ENCODE results near the gene HDAC4. TPM values are rescaled to one million over a fixed set of nuclear protein-coding genes. Genes with fewer than 3 reads are reported as not detected.
A peak's percentile ranks its signal among the peaks of the same experiment; 100 is the strongest.

Gene HDAC4
- total RNA-seq, 1 donor from 2014 or later: 46.2 TPM

GRCh38 chr2:239297142-239298004, 103.4 kb downstream of the HDAC4 start:
- Mint-ChIP-seq H3K27ac (no peak overlapping the region), H3K27me3 (no peaks in the 10 kb centered on the region), H3K9me3 (ENCODE audit: low read depth) (no peaks in the 10 kb centered on the region), H3K36me3 (ENCODE audit: insufficient read depth) (no peaks in the 10 kb centered on the region), H3K4me3 (ENCODE audit: low read depth) (no peak overlapping the region), H3K4me1 (ENCODE audit: low read depth) (peaks cover 54% of the 10 kb centered on the region)
- no peak for DNase-seq (ENCODE audit: low spot score, unreplicated experiment)
- TF ChIP-seq CTCF (IDR thresholded peaks at IDR 0.05; ENCODE audit: unreplicated experiment): no peak

- Mint-ChIP-seq H3K4me1 (ENCODE audit: low read depth) (peaks cover 60% of the 10 kb centered on the region), H3K27me3 (no peaks in the 10 kb centered on the region), H3K36me3 (ENCODE audit: insufficient read depth) (no peaks in the 10 kb centered on the region), H3K4me3 (ENCODE audit: low read depth) (peak overlapping the region; percentile 44), H3K27ac (peak overlapping the region; percentile 71), H3K9me3 (ENCODE audit: low read depth) (no peaks in the 10 kb centered on the region)
- TF ChIP-seq CTCF (IDR thresholded peaks at IDR 0.05; ENCODE audit: unreplicated experiment): no peak
- DNase-seq (ENCODE audit: low spot score, unreplicated experiment): no peak
Measured at GRCh38 chr2:239296020-239296932, 104.5 kb downstream of the HDAC4 start.

- DNase-seq (ENCODE audit: low spot score, unreplicated experiment): no peak
- H3K4me3 Mint-ChIP-seq (ENCODE audit: low read depth): no peak overlapping the region
- peak overlapping the region; percentile 68 for H3K27ac Mint-ChIP-seq
- H3K36me3 Mint-ChIP-seq (ENCODE audit: insufficient read depth): no peaks in the 10 kb centered on the region
- peaks cover 66% of the 10 kb centered on the region for H3K4me1 Mint-ChIP-seq (ENCODE audit: low read depth)
- no peak for TF ChIP-seq CTCF (IDR thresholded peaks at IDR 0.05; ENCODE audit: unreplicated experiment)
- H3K27me3 Mint-ChIP-seq: no peaks in the 10 kb centered on the region
- H3K9me3 Mint-ChIP-seq (ENCODE audit: low read depth): no peaks in the 10 kb centered on the region
Measured at GRCh38 chr2:239295377-239296019, 105.3 kb downstream of the HDAC4 start.

- no peaks in the 10 kb centered on the region for H3K9me3 Mint-ChIP-seq (ENCODE audit: low read depth)
- TF ChIP-seq CTCF (IDR thresholded peaks at IDR 0.05; ENCODE audit: unreplicated experiment): no peak
- no peaks in the 10 kb centered on the region for H3K36me3 Mint-ChIP-seq (ENCODE audit: insufficient read depth)
- no peak overlapping the region for H3K4me3 Mint-ChIP-seq (ENCODE audit: low read depth)
- peaks cover 62% of the 10 kb centered on the region for H3K4me1 Mint-ChIP-seq (ENCODE audit: low read depth)
- no peak for DNase-seq (ENCODE audit: low spot score, unreplicated experiment)
- peak overlapping the region; percentile 15 for H3K27ac Mint-ChIP-seq
- H3K27me3 Mint-ChIP-seq: no peaks in the 10 kb centered on the region
Measured at GRCh38 chr2:239294571-239295054, 106.2 kb downstream of the HDAC4 start.
